Endothelial cell of umbilical vein (primary cell): ENCODE measurements around the gene PAEP. TPM values are rescaled to one million over a fixed set of nuclear protein-coding genes. Genes with fewer than 3 reads are reported as not detected.

Experiments
- BruUV-seq: library from RNA; stranded (reverse); fragments of 400-500 nt; replicated peaks from 2 replicates; lab custom pipeline; 2021; lab: Mats Ljungman, UMichigan
- CTCF ChIA-PET: fragments of 300-600, 350-600 bp; sonication (Branson Sonifier 250); formaldehyde crosslinking; loops from one replicate; lab custom pipeline; 2021; ENCODE audit warnings: antibody characterized with exemption, inconsistent platforms; lab: Charles Lee
- POLR2A ChIA-PET: fragments of 300-600, 350-600 bp; sonication (Branson Sonifier 250); formaldehyde crosslinking; loops from one replicate; lab custom pipeline; 2021; ENCODE audit warnings: antibody characterized with exemption, inconsistent platforms; lab: Charles Lee
- DNase-seq: peaks from one replicate; pipeline ENCODE4 v3.0.0-alpha.2; 2011; ENCODE audit warnings: low read depth, low spot score
- FAIRE-seq: peaks from 2 replicates; lab custom pipeline; 2011; peaks lifted over from hg19 to GRCh38; lab: Jason Lieb, UNC
- H2AFZ ChIP-seq: 2 replicates; pipeline ENCODE4 v1.6.0; 2012; ENCODE audit warnings: low read depth, low read length, control low read depth, inconsistent platforms
- H3K27ac ChIP-seq: 2 replicates; pipeline ENCODE4 v1.5.1; 2011; ENCODE audit warnings: low read depth, mild to moderate bottlenecking, control low read depth, low read length, moderate library complexity; ENCODE audit not compliant: insufficient read depth
- H3K27me3 ChIP-seq, 2 experiments: 2 replicates each; pipeline versions ENCODE4 v1.6.0 to v1.6.1; 2011; ENCODE audit warnings: low read length in 2 of 2, mixed read lengths in 1 of 2; ENCODE audit not compliant: control insufficient read depth in 2 of 2, insufficient read depth in 2 of 2
- H3K36me3 ChIP-seq, 2 experiments: 2 replicates in 1 of 2; 3 replicates in 1 of 2; pipeline ENCODE4 v1.5.1; 2011; ENCODE audit warnings: low read length in 2 of 2, mild to moderate bottlenecking in 1 of 2, moderate library complexity in 1 of 2; ENCODE audit not compliant: control insufficient read depth in 2 of 2, insufficient read depth in 2 of 2; ENCODE audit errors: extremely low read depth in 1 of 2
- H3K4me1 ChIP-seq: 3 replicates; pipeline ENCODE4 v1.5.1; 2011; ENCODE audit warnings: mild to moderate bottlenecking, low read length; ENCODE audit not compliant: control insufficient read depth, insufficient read depth; ENCODE audit errors: extremely low read depth
- H3K4me2 ChIP-seq: 2 replicates; pipeline ENCODE4 v1.6.1; 2011; ENCODE audit warnings: low read length, control low read depth, mixed read lengths; ENCODE audit not compliant: insufficient read depth
- H3K4me3 ChIP-seq, 3 experiments: fragments of 200-600 bp in 1 of 3; sonication (generic), shearing (Covaris generic) in 1 of 3; replicated peaks in 1 of 3; 2 replicates each; pipeline ENCODE4 v1.5.1; 2011 to 2016; ENCODE audit warnings: control low read depth in 3 of 3, low read length in 3 of 3, mild to moderate bottlenecking in 2 of 3, inconsistent platforms in 1 of 3, low read depth in 1 of 3, moderate library complexity in 1 of 3; ENCODE audit not compliant: insufficient read depth in 1 of 3
- H3K79me2 ChIP-seq: 2 replicates; pipeline ENCODE4 v1.6.0; 2012; ENCODE audit warnings: low read length, inconsistent platforms; ENCODE audit not compliant: control insufficient read depth, insufficient read depth
- H3K9ac ChIP-seq: replicated peaks from 2 replicates; pipeline ENCODE3; 2011; ENCODE audit warnings: low read length, control low read depth; ENCODE audit not compliant: insufficient read depth; ENCODE audit errors: extremely low read depth
- H3K9me1 ChIP-seq: replicated peaks from 3 replicates; pipeline ENCODE4 v1.6.0; 2011; ENCODE audit warnings: mild to moderate bottlenecking, low read length; ENCODE audit not compliant: control insufficient read depth, insufficient read depth; ENCODE audit errors: extremely low read depth
- H3K9me3 ChIP-seq: replicated peaks from 2 replicates; pipeline ENCODE4 v1.5.1; 2012; ENCODE audit warnings: low read length, inconsistent platforms; ENCODE audit not compliant: control insufficient read depth, insufficient read depth
- H4K20me1 ChIP-seq: replicated peaks from 2 replicates; pipeline ENCODE3; 2011; ENCODE audit warnings: mild to moderate bottlenecking, low read length; ENCODE audit not compliant: control insufficient read depth, insufficient read depth; ENCODE audit errors: extremely low read depth
- EZH2 ChIP-seq: IDR thresholded peaks from 2 replicates; pipeline ENCODE4 v1.6.1; 2012; ENCODE audit warnings: borderline replicate concordance, low read depth, mild to moderate bottlenecking, moderate library complexity, low read length, inconsistent platforms; ENCODE audit not compliant: severe bottlenecking
- FOS ChIP-seq: IDR thresholded peaks from 2 replicates; pipeline ENCODE4 v1.6.1; 2011; ENCODE audit warnings: mild to moderate bottlenecking, low read length, moderate library complexity, borderline replicate concordance; ENCODE audit not compliant: insufficient read depth
- GATA2 ChIP-seq: IDR thresholded peaks from 2 replicates; pipeline ENCODE4 v1.7.0; 2011; ENCODE audit warnings: low read depth, mild to moderate bottlenecking, moderate library complexity, mixed read lengths, low read length; ENCODE audit not compliant: insufficient read length, insufficient read depth
- JUN ChIP-seq: IDR thresholded peaks from 2 replicates; pipeline ENCODE4 v1.6.1; 2011; ENCODE audit warnings: borderline replicate concordance, low read depth; ENCODE audit not compliant: insufficient read length, insufficient read depth
- MYC ChIP-seq: IDR thresholded peaks from one replicate; pipeline ENCODE4 v1.6.1; 2011; ENCODE audit warnings: mild to moderate bottlenecking, low read depth, low read length
- POLR2A ChIP-seq: IDR thresholded peaks from 2 replicates; pipeline ENCODE4 v1.6.1; 2012; ENCODE audit warnings: low read depth, mild to moderate bottlenecking, control low read depth, low read length
- POLR2AphosphoS5 ChIP-seq: IDR thresholded peaks from 2 replicates; pipeline ENCODE4 v1.6.1; 2012; ENCODE audit warnings: low read depth, mild to moderate bottlenecking, control low read depth, low read length, moderate library complexity; ENCODE audit not compliant: insufficient read depth
- dilution Hi-C: fragments of 300-500 bp; cut with MboI; formaldehyde crosslinking; loops from one replicate; pipeline ENCODE4 v1.15.0; 2019; ENCODE audit warnings: low sequenced_read_pairs; ENCODE audit not compliant: extremely low pct_ligation_motif_present
- intact Hi-C: fragments of 100-400 bp; cut with micrococcal nuclease; formaldehyde crosslinking; loops from one replicate; pipeline ENCODE4 v1.10.0; 2022
- polyA plus RNA-seq, 4 experiments: library from polyadenylated mRNA; depleted of rRNA in 3 of 4; stranded (reverse) in 3 of 4; unstranded in 1 of 4; fragments of >200 nt; gene quantifications; 2 replicates each; pipeline versions ENCODE4 v1.2.1 to v1.2.3, GENCODE V29; 2011 to 2012; ENCODE audit warnings: missing spikeins in 1 of 4
- total RNA-seq: library from RNA; stranded (reverse); gene quantifications from 2 replicates; pipeline ENCODE4 v1.2.3, GENCODE V29; 2021
- TF ChIP-seq, protein P1 (sequence below): IDR thresholded peaks from 2 replicates; pipeline ENCODE4 v1.6.1; 2011; ENCODE audit not compliant: insufficient read depth, insufficient read length
- TF ChIP-seq, protein P2 (sequence below), 2 donors: IDR thresholded peaks; 1 replicate in 1 of 2; 2 replicates in 1 of 2; pipeline ENCODE4 v1.5.1; 2011; ENCODE audit warnings: low read length in 2 of 2, mild to moderate bottlenecking in 2 of 2, moderate library complexity in 2 of 2, control low read depth in 1 of 2, inconsistent platforms in 1 of 2, low read depth in 1 of 2; ENCODE audit not compliant: insufficient read depth in 1 of 2; ENCODE audit errors: extremely low read depth in 1 of 2

The PAEP gene
- total and polyA plus RNA-seq, 2 donors (not counting 3 experiments of a cell fraction or from before 2014, with no cell fraction given), result not detected

DNA sequence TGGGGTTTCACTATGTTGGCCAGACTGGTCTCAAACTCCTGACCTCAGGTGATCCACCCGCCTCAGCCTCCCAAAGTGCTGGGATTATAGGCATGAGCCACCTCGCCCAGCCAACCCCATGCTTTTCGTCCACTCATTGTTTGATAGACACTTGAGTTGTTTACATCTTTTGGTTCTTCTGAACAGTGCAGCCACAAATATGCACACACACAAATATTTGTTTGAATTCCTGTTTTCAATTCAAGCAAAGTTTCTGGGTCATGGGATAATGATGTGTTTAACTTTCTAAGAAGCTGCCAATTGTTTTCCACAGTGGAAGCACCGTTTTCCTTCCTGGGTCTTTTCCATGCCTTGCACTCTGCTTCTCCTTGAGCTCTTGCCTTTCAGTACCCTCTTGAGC lies 6.8 kb upstream of the PAEP start:
- H3K79me2 ChIP-seq, result no peaks in the 10 kb centered on the region

More for the DNA sequence above, 6.8 kb upstream of the PAEP start:
- Histone ChIP-seq H3K4me1 (no peaks in the 10 kb centered on the region), H3K4me2 (no peak overlapping the region), H3K9ac (no peak overlapping the region), H3K4me3 (no peak overlapping the region), H3K9me1 (no peaks in the 10 kb centered on the region), H3K27ac (no peak overlapping the region), H3K27me3 (no peaks in the 10 kb centered on the region), H3K9me3 (no peaks in the 10 kb centered on the region), H4K20me1 (no peaks in the 10 kb centered on the region), H3K36me3 (no peaks in the 10 kb centered on the region), H2AFZ (no peak overlapping the region)
- TF ChIP-seq, protein P1, sequence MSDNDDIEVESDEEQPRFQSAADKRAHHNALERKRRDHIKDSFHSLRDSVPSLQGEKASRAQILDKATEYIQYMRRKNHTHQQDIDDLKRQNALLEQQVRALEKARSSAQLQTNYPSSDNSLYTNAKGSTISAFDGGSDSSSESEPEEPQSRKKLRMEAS, result no peak
- TF ChIP-seq POLR2A (no peak), POLR2AphosphoS5 (no peak), EZH2 (no peak), JUN (no peak), FOS (no peak), GATA2 (no peak), MYC (no peak)
- TF ChIP-seq, protein P2, sequence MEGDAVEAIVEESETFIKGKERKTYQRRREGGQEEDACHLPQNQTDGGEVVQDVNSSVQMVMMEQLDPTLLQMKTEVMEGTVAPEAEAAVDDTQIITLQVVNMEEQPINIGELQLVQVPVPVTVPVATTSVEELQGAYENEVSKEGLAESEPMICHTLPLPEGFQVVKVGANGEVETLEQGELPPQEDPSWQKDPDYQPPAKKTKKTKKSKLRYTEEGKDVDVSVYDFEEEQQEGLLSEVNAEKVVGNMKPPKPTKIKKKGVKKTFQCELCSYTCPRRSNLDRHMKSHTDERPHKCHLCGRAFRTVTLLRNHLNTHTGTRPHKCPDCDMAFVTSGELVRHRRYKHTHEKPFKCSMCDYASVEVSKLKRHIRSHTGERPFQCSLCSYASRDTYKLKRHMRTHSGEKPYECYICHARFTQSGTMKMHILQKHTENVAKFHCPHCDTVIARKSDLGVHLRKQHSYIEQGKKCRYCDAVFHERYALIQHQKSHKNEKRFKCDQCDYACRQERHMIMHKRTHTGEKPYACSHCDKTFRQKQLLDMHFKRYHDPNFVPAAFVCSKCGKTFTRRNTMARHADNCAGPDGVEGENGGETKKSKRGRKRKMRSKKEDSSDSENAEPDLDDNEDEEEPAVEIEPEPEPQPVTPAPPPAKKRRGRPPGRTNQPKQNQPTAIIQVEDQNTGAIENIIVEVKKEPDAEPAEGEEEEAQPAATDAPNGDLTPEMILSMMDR (IDR thresholded peaks at IDR 0.05; ENCODE audit: extremely low read depth in 1 of 2, insufficient read depth in 1 of 2, low read depth in 1 of 2, low read length in 2 of 2), result no peak
- CTCF ChIA-PET, result interaction anchor here (1.6 kb wide), 1 partner anchor 55 kb away, joined by 4 read pairs; a partner anchor contains a TSS
- intact Hi-C loops, result no loop called here
- BruUV-seq, result no TSS peak
- POLR2A ChIA-PET, result no interaction called here
- DNase-seq, result no peak
- dilution Hi-C loops, result no loop called here
- no peak for FAIRE-seq
